D721Med (cell line): Measurements from ENCODE around the gene AGAP9.
"Not testable (repeated sequence)": the region's sequence is repeated elsewhere in the genome, so short reads cannot be mapped to it uniquely, and the experiment has no call there.

Experiments used
- DNase-seq: peaks from one replicate; pipeline ENCODE4 v3.0.0; 2011; ENCODE audit warnings: low spot score; ENCODE audit not compliant: insufficient read length
- FAIRE-seq: peaks from 2 replicates; lab custom pipeline; 2011; peaks lifted over from hg19 to GRCh38; lab: Jason Lieb, UNC
- TF ChIP-seq, protein P1 (sequence below): IDR thresholded peaks from 2 replicates; pipeline ENCODE4 v1.5.1; 2012; ENCODE audit warnings: mild to moderate bottlenecking, control low read depth; ENCODE audit not compliant: insufficient read depth; ENCODE audit errors: missing control alignments

Gene AGAP9

DNA sequence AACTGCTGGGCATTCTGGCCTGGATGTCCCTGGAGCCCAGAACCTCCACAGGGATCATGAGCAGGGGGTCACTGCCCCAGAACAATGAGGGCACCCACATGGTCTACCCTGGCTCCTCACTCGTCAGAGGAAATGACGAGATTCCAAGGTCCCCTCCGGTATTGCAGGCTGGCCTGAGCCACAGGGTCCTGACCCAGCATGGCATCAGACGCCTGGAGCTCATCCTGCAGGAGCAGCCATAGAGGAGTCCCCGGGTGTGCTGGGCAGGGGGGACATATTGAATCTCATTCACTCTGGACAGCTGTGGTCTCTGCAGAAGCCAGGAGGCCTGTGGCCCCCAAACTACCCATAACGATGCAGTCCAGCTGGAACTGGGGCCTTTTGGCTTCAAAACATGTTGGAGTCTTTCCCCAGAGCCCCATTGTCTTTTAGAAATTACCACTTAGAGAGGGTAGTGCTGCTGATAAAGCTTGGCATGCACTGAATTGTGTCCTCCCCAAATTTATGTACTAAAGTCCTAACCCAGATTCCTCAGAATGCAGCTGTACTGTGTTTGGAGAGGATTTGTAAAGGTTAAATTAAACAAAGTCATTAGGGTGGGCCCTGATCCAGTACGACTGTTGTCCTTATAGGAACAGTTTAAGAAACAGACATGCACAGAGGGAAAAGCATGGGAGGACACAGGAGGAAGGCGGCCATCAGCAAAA, 67.2 kb downstream of the AGAP9 start:
- FAIRE-seq, result no peak
- DNase-seq, result no peak
- TF ChIP-seq, protein P1, sequence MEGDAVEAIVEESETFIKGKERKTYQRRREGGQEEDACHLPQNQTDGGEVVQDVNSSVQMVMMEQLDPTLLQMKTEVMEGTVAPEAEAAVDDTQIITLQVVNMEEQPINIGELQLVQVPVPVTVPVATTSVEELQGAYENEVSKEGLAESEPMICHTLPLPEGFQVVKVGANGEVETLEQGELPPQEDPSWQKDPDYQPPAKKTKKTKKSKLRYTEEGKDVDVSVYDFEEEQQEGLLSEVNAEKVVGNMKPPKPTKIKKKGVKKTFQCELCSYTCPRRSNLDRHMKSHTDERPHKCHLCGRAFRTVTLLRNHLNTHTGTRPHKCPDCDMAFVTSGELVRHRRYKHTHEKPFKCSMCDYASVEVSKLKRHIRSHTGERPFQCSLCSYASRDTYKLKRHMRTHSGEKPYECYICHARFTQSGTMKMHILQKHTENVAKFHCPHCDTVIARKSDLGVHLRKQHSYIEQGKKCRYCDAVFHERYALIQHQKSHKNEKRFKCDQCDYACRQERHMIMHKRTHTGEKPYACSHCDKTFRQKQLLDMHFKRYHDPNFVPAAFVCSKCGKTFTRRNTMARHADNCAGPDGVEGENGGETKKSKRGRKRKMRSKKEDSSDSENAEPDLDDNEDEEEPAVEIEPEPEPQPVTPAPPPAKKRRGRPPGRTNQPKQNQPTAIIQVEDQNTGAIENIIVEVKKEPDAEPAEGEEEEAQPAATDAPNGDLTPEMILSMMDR, result no peak

DNA sequence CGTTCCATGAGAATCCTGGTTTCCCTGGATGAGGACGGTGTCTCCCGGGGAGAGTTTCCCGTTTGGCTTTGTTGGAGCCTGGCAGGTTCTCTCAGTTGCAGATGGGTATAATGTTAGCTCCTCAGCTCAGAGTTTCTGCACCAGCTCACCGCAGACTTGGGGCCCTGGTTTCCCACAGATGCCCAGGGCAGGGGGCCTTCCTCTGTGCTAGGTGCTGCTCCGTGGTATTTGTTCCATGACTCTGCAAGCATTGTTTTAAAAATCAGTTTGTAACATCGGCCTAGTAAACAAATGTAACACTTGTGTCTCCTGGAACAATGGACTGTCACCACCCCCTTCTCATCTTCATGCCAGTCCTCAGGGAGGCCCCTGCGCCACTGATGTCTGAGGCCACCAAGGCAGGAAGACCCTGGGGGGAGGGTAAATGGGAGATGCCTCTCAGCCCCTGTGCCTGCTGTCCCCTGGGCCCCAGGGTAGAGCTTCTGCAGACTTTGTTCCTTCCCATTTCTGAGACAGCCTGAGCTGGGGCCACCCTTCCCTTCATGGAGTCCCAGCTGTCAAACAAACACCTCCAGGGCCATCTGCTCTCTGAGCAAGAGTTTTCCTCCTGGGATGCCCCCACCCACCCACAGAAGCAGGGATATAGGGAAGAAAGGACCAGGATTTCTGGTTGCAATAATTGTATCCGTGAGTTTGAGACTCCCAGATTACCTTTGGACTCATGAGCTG, 67.9 kb downstream of the AGAP9 start:
- not testable (repeated sequence) for FAIRE-seq

DNA sequence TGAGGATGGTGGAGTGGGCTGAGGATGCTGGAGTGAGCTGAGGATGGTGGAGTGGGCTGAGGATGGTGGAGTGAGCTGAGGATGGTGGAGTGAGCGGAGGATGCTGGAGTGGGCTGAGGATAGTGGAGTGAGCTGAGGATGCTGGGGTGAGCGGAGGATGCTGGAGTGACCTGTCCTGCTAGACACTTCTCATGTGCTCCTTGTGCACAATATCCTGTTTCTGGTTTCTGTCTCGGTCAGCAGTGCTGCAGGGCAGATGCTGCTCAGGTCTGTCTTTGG, 68.7 kb downstream of the AGAP9 start:
- DNase-seq (no peak), FAIRE-seq (no peak)
- TF ChIP-seq, protein P1, result no peak

More for the DNA sequence above, 67.9 kb downstream of the AGAP9 start:
- DNase-seq, result not testable (repeated sequence)

DNA sequence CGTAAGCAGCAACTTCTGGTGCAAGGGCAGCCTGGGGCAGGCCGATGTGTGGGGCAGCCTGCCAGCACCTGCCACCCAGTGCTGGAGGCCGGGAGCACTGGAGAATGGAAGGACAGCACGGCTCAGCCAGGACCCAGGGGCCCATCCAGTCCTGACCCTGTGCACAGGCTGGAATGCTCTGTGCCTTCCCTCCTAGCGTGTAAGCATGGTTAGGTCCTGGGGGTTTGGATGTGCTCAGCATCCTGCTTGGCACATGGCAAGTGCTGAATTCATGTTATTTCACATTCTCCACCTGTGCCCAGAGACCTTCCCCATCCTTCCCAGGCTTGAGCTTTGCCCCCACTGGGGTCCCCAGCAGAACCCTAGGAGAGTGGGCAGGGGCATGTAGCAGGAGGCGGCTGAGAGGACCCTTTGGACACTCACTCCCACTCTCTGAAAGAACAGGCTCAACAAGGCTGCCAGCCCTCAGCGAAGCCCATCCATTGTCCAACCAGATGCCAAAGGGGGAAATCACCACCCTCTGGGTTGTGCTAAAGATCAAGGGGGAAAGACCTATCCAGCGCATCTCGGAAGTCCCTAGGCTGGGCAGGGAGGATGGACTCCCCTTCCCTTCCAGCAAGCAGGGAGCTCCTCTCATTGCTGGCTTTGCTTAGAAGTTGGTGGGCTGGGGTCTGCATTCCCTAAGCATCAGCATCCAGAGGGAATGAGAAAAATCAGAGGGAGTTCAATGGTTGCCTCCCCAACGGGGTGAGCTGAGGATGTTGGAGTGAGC, 69.2 kb downstream of the AGAP9 start:
- DNase-seq (no peak), FAIRE-seq (no peak)
- TF ChIP-seq, protein P1, result no peak

DNA sequence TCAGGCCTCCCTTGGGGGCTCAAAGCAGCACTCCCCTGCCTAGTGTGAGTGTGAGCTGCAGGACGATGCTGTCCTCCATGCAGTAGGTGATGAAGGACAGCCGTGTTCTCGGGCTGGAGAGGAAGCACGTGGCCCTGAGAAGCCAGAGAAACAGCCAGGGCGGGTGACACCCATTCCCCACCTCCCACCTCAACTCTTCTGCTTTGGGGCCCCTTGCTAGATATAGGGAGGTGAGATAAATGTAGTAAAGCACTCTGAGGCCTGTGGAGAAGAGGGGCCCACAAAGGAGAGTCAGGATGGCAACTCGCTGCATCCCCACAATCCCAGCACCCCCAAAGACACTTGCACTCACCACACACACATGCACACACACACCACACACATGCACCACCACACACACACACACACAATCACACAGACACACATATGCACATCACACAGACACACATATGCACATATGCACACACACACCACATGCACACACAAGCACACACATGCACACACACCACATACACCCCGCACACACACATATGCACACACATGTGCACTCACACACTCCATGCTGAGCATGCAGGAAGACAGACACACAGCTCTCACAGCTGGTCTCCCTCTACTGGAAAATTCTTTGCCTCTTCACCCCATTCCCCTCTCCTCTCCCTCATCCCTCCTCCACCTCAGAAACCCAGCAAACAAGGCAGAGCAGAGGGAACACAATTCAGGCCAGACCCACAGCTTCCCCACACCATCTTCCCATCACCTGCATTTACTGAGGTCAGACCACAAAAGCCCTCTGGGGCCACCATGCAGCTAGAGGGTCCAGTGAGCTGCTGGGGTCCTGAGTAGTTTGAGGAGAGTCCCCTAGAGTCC, 70.1 kb downstream of the AGAP9 start:
- no peak for FAIRE-seq
- DNase-seq, result no peak

DNA sequence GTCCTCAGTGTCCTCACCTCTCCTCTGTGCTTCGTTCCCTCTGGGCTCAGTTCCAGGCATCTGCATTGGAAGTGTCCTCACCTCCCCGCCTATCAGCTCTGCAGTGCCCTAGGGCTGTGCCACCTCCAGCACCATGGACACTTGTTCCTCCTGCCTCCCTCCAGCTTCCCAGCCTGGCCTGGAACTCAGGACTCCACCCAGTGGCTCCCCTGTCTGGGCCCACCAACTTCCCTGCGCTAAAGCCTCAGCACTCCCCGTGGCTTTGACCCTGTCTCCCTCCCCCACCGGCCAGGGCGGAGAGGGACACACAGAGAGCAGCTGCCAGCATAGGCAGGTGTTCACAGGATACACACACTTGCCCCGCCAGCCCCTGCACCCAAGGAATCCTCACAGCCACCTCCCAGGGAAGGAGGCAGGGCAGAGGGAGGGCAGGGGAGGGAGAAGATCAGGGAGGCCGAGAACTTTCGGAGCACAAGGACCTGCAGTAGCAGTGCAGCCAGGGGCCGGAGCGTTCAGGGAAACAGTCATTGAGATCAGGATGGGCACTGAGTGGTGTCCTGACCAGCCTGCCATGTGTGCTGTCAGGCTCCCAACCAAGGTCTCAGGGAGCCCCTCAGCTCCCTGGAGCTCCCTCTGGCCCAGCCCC, 70.8 kb downstream of the AGAP9 start:
- no peak for DNase-seq
- no peak for FAIRE-seq
- TF ChIP-seq, protein P1, result no peak

More for the DNA sequence above, 70.1 kb downstream of the AGAP9 start:
- TF ChIP-seq, protein P1, result no peak

DNA sequence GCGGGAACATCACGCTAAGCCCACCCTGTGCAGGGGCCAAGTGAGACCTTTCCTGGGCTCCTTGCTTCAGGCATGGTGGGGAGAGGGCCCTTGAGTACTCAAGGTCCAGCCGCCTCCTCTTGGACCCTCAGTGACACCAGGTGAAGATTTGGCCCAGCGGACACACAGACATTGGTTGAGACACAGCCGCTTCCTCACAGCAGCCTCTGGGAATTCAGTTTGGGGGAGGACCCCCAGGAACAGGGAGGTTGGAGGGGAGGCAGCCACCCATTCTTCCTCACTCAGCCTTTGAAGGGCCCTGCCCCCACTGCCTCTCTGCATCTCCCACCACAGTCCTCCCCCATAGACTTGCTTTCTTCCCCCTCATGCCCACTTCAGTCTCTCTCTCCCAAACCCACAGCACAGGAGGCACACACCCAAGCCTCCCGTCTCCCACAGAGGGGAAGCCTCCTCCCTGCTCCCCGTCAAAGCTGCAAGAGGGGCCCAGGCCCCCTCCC, 71.4 kb downstream of the AGAP9 start:
- TF ChIP-seq, protein P1, result no peak
- no peak for FAIRE-seq
- DNase-seq, result no peak
